NCI-H187 (cell line): ENCODE data around the gene BBX.

ENCODE experiments used
- DNase-seq, 2 experiments: peaks; one replicate each; lab custom pipeline; 2025; lab: John Stamatoyannopoulos, UW

The BBX gene

GRCh38 chr3:107522510-107523288 lies at the start of gene BBX:
Gene BBX, plus strand, starts transcription at chr3:107522962. Its CDS starts 187,499 bp downstream, at chr3:107710461.
- peak; percentile 70 to 91 for DNase-seq

GRCh38 chr3:107476462-107476861 lies 46.3 kb upstream of the BBX start:
- DNase-seq = no peak

GRCh38 chr3:107487490-107487889 lies 35.3 kb upstream of the BBX start:
- no peak for DNase-seq

GRCh38 chr3:107488942-107489341 lies 33.8 kb upstream of the BBX start:
- DNase-seq = no peak

- DNase-seq = no peak
These were observed 29.6 kb upstream of the BBX start for GRCh38 chr3:107493134-107493533.

DNA sequence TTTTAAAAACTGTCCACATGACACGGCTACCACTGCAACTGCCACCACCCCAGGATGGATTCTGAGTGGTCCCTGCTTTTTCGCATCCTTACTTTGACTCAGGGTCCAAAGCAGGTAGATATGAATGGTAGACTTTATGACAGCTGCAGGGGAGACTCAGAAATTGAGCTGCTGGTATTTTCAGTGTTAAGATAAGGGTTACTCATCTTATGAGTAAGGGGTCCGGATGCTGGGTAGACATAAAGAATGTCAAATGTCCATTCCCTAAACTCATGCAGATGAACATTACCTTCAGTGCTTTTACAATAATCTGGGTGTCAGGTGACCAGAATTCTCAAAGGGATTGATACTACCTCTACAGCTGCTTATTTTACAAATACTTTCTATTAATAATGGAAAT lies 25.9 kb upstream of the BBX start:
- DNase-seq = no peak

GRCh38 chr3:107498646-107499045 lies 24.1 kb upstream of the BBX start:
- no peak for DNase-seq

DNA sequence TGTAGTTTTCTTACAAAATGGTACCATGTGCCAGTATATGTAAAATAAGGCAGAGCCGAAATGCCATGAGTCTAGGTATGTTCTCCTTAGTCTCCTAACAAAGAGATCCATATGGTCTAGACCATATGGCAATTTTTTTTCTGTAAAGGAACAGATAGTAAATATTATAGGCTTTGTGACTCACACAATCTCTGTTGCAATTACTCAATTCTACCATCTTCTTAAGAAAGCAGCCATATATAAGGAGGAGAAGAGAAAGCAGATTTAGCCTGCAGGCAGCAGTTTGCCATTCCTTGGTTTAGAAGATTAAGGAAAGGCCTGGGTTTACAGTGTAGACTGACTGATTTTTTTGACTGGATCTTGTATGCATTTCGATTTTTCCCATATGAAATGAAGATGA lies 16.3 kb upstream of the BBX start:
- DNase-seq = no peak

- DNase-seq = no peak
These were observed 14.4 kb upstream of the BBX start for GRCh38 chr3:107508331-107508730.

- DNase-seq = no peak
These were observed 10.7 kb upstream of the BBX start for GRCh38 chr3:107512108-107512507.

GRCh38 chr3:107514453-107514852 lies 8.3 kb upstream of the BBX start:
- DNase-seq = no peak

GRCh38 chr3:107516475-107516874 lies 6.3 kb upstream of the BBX start:
- no peak for DNase-seq

- no peak for DNase-seq
These were observed 2.2 kb upstream of the BBX start for GRCh38 chr3:107520535-107520934.

DNA sequence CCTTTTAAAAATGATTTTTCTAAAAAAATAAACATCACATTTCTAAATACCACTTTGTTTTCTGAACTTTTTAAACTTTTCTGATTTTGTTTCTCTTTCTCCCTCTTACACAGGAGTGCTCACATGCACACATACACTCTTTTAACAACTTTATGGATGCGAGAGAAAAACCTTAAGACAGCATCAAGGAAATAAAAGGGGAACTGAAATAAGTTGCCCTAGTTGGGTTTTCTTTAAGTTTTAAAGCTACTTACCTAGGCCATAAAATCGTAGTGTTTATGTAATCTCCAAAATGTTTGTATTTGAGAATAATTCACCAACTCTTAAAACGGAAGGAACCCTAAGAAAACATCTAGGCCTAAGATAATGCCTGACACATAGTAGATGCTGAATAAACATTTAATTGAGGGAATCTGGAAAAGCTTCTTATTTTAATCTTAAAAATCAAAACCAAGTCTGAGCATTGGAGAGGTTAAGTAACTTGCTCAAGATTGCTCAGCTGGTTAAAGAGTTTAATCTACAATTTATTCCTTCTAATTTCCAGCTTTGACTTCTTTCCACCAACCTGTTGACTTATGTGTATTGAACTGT lies 1.2 kb upstream of the BBX start:
- DNase-seq = no peak

DNA sequence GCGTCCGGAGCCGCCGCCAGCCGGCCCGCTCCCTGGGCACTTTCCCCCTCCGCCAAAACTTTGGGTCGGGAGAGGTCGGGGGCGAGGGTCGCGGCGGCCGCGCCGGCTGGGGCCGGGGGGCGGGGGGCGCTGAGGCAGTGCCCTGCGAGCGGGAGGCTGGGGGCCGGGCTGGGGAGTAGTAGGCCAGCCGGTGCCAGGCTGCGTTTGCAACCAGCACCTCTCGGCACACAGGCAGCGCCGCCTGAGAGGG lies 452 bp downstream of the BBX start:
- DNase-seq = no peak

DNA sequence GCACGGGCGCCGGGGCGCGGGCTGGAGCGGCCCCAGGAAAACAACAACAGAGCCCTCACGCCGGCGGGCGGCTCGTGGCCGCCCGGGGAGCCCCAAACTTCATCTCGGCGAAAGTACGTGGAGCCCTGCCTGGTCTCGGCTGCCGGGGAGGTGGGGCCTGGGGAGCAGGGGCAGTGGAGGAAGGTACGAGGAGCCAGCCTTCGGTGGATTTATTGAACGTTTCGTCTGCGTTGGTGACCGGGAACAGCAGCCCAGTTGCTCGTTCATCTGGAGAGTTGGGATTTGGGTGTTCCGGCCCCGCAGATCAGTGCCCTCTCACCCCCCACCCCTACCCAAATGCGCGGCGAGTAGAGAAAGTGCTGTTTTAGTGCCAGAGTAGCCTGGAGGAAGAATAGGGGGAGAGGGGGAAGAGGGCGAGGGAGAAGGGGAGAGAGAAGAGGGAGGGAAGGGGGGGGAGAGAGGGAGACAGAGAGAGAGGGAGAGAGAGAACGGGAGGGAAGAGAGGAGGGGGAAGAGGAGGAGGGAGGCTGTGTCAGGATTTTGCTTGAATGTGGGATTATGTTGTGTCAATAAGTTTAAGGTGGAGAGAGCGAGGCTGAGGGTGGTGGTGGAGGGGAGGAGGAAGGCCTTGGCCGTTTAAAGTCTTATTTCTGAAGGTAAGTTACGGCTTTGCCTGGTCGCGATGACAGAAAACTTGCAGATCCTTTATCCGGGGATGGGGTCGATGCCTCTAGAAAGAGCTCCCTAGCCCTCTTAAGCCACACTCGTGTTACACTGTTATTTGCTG lies 970 bp downstream of the BBX start:
- peak in 1 of 2 experiments; percentile 61 for DNase-seq

DNA sequence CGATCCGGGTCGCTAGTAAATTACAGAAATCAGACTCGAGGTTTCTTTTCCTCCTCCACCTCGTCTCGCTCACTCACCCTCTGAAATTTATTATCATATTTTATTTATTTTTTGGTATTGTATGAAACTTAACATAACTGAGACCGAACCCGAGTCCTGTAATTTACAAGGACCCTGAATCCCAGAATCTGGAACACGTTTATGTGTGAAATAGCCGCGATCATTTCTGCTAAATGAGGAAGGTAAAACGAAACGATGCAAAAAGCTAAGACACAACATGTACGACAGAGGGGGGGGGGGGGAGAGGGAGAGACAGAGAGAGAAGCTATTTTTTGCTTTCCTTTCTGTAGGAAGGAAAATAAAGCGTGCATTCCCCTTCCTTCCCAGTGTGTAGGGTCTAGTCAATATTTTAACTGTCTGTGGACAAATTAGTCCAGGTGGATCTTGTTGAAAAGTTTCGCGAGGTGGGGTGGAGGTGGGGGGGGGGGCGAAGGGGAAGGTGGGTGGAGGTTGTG lies 1.6 kb downstream of the BBX start:
- no peak for DNase-seq

- DNase-seq = no peak
These were observed 2.3 kb downstream of the BBX start for GRCh38 chr3:107524841-107525643.

DNA sequence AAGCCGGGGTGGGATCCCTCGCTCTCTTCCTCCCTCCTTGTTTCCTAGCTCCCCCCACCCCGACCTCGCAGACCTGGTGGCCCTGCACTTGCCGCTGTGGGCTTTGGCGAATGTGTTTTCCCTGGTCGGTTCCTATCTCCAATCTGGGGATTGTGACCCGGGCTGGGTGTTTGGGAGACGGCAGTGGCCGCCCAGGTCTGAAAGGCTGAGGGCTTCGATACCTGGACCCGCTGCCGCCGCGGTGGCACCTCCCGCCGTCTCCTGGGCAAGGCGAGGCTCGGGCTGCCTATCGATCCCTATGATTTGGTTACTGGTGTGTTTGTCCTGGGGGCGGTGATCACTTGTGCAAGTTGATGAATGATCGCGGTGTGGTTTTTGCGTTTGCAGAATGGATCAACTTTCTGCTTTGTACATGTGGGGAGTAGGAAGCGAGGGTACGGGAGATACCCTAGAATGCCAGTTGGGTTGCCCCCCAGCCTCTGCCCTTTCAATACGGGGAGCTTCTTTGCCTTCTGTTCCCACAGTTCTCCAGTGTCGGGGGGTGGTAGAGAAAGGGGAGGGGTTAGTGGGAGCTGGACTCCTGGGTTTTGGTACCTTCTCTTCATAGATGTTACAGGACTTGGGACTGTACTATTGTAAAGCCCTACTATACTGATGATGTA lies 3.0 kb downstream of the BBX start:
- DNase-seq = no peak

GRCh38 chr3:107531917-107532469 lies 9.2 kb downstream of the BBX start:
- no peak for DNase-seq

DNA sequence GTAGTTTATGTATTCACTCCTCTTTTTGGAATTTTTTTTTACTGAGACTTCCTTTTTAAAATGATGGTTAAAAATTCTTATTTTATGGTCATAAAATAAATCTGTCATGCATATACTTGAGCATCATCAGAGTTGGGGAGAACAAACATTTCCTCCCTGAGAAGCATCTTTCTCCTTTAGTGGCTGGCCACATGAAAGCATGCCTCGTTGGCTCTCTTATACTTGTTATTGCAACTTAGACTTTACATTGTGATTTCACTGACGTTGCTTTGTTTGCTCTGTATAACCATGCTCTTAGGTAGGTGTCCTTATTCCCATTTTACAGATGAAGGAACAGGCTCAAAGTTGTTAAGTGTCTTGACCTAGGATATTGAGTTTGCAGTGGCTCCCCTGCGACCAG lies 18.1 kb downstream of the BBX start:
- DNase-seq = no peak
